ENCODE results near the gene FOCAD.

Gene FOCAD

DNA sequence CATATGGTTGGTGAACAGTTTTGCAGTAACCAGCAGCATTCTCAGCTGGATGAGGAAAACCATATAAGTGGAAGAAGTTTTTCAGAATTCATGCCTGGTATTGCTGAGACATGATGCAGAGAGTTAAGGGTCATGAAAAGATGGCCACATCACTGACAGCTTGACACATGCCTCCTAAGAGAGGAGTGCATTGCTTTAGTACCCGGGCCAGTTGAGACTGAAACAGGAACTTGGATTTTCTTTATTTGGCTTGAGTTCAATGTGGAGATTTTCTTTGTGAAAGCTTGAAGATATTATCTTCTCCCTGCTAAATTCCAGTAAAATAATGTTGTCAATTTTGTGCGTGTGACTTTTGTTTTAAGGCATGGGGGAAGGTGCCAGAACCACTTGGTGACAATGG, 311.6 kb downstream of the FOCAD start:
- peaks cover 2% of the 10 kb centered on the region for H3K9me3 Mint-ChIP-seq
- ATAC-seq, result no peak
- H3K36me3 Mint-ChIP-seq, result peaks cover 38% of the 10 kb centered on the region
- H3K4me3 Mint-ChIP-seq, result no peak overlapping the region
- H3K27ac Mint-ChIP-seq, result no peak overlapping the region
- H3K4me1 Mint-ChIP-seq, result peaks cover 25% of the 10 kb centered on the region
- H3K27me3 Mint-ChIP-seq, result no peaks in the 10 kb centered on the region

DNA sequence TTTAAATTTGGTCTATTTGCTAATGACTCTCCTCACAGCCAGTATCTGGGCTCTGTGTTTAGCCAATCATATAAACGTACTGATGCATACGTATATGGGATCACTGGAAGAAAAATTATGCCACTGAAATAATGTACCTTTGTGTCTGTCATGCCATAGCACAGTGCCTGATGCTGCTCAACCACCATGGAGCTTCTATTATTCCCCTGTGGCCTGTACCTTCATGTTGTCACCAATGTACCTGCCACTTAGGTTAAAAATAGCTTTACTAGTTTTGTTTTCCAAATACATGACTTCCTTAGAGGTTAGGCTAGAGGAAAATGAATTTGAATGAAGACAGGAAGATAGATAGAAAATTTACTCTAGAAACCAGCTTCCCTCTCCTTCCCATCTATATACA, 312.8 kb downstream of the FOCAD start:
- peaks cover 25% of the 10 kb centered on the region for H3K4me1 Mint-ChIP-seq
- peaks cover 48% of the 10 kb centered on the region for H3K36me3 Mint-ChIP-seq
- H3K27me3 Mint-ChIP-seq, result no peaks in the 10 kb centered on the region
- H3K27ac Mint-ChIP-seq, result no peak overlapping the region
- H3K9me3 Mint-ChIP-seq, result peaks cover 9% of the 10 kb centered on the region
- H3K4me3 Mint-ChIP-seq, result no peak overlapping the region
- ATAC-seq, result no peak

DNA sequence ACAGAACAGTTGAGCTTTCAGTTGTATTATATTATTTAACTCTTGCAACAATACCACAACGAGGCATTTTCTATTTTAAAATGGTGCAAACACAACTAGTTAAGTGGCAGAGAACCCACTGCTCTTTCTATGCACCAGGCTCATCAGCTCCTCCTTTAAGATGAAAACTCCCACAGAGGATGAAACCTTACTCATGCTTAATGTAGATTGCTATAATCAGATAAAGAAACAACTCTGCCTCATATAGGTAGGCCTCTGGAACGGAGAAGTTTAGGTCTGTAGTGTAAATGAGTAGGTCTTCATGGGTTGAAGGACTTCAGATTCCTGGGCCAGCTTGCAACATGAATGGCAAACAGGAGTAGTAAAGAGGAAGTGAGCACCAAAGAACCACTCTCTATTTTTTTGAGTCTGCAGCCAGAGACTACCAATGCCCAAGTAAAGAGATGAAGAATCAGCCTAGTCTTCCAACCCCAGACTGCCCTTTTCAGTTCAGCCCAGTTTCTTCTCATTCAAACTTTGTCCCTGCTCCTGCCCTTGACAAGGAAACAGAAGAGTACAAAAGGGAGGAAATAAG, 313.5 kb downstream of the FOCAD start:
- H3K9me3 Mint-ChIP-seq, result peaks cover 14% of the 10 kb centered on the region
- H3K4me3 Mint-ChIP-seq, result no peak overlapping the region
- peaks cover 48% of the 10 kb centered on the region for H3K36me3 Mint-ChIP-seq
- no peak overlapping the region for H3K27ac Mint-ChIP-seq
- no peaks in the 10 kb centered on the region for H3K27me3 Mint-ChIP-seq
- peak; percentile 64 for ATAC-seq
- H3K4me1 Mint-ChIP-seq, result peaks cover 25% of the 10 kb centered on the region

DNA sequence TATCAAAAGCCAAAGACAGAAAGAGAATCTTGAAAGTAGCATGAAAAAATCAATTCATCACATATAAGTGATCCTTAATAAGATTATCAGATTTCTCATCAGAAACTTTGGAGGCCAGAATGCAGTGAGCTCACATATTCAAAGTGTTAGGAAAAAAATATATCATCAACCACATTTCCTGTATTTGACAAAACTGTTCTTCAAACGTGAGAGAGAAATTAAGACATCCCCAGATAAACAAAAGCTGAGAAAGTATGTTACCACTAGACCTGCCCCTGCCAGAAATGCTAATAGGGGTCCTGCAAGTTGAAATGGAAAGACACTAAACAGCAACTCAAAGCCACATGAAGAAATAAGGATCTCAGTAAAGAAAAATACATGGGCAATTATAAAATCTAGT, 317.5 kb downstream of the FOCAD start:
- no peak overlapping the region for H3K4me3 Mint-ChIP-seq
- H3K27me3 Mint-ChIP-seq, result no peaks in the 10 kb centered on the region
- peaks cover 13% of the 10 kb centered on the region for H3K4me1 Mint-ChIP-seq
- no peak overlapping the region for H3K27ac Mint-ChIP-seq
- H3K9me3 Mint-ChIP-seq, result peaks cover 14% of the 10 kb centered on the region
- ATAC-seq, result no peak
- peaks cover 50% of the 10 kb centered on the region for H3K36me3 Mint-ChIP-seq

DNA sequence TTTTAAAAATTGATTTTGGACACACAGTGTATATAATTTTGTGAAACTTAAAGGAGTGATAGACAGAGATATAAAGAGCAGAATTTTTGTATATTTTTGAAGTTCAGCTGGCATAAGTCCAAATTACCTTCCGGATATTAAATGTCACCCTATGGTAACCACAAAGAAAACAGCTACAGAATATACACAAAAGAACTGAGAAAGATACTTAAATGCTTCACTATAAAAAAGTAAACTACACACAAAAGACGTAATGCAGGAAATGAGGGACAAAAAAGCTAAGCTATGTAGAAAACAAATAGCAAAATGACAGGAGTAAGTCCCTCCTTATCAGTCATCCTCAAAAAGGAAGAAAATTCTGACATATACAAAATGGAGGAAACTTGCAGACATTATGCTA, 318.0 kb downstream of the FOCAD start:
- H3K9me3 Mint-ChIP-seq, result peaks cover 14% of the 10 kb centered on the region
- no peak overlapping the region for H3K27ac Mint-ChIP-seq
- H3K27me3 Mint-ChIP-seq, result no peaks in the 10 kb centered on the region
- peaks cover 10% of the 10 kb centered on the region for H3K4me1 Mint-ChIP-seq
- peaks cover 55% of the 10 kb centered on the region for H3K36me3 Mint-ChIP-seq
- ATAC-seq, result no peak
- H3K4me3 Mint-ChIP-seq, result no peak overlapping the region

DNA sequence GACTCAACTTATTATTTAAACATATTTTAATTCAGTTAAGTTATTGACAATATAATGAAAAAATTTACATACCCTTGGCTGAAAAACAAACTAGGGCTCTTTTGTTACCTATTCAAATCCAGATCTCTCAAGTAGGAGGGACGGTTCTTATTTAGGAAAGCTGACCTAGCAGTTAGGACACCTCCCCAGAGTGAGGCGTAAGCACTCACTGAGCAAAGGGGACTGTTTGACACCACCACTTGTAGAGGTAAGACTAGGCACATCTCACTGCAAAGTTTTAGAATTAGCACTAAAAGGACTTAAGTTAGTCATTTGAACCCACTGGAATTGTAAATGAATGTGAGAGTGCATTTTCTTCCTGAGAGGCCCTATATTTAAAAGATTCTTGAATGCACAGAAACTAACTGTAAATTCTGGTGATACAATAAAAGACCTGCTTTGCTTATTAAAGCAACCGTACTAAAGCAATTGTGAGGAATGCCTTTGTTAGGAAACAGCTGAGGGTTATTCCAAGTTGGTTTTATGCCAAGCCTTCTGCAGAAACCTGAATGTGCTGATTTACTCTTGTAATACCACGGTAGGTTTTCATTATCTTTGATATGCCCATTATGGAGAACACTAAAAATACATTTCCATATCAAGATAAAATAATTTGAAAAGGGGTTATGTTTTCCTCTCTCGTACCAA, 331.2 kb downstream of the FOCAD start:
- Mint-ChIP-seq H3K27ac (no peak overlapping the region), H3K36me3 (peaks cover 16% of the 10 kb centered on the region), H3K27me3 (no peaks in the 10 kb centered on the region), H3K9me3 (no peaks in the 10 kb centered on the region), H3K4me3 (no peak overlapping the region), H3K4me1 (peaks cover 15% of the 10 kb centered on the region)
- ATAC-seq, result no peak

DNA sequence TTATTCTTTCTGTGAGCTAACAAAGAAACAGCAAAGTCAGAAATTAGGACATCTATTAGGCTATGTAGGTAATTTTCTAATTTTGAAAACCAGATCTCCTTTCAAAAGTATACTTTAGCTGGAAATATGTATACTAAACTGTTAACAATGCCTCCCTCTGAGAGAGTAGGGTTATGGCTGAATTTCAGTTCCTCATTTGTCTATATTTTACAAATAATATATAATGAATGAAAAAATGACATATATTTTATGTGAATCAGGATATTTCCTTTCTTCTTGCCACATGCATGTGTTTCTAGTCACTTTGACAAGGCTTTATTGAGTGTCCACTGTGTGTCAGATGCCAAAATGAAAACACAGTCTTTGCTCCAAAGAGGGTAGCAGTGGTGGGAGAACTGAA, 331.9 kb downstream of the FOCAD start:
- no peak for ATAC-seq
- H3K36me3 Mint-ChIP-seq, result peaks cover 18% of the 10 kb centered on the region
- H3K27me3 Mint-ChIP-seq, result no peaks in the 10 kb centered on the region
- H3K4me1 Mint-ChIP-seq, result peaks cover 15% of the 10 kb centered on the region
- H3K27ac Mint-ChIP-seq, result no peak overlapping the region
- no peaks in the 10 kb centered on the region for H3K9me3 Mint-ChIP-seq
- H3K4me3 Mint-ChIP-seq, result no peak overlapping the region

DNA sequence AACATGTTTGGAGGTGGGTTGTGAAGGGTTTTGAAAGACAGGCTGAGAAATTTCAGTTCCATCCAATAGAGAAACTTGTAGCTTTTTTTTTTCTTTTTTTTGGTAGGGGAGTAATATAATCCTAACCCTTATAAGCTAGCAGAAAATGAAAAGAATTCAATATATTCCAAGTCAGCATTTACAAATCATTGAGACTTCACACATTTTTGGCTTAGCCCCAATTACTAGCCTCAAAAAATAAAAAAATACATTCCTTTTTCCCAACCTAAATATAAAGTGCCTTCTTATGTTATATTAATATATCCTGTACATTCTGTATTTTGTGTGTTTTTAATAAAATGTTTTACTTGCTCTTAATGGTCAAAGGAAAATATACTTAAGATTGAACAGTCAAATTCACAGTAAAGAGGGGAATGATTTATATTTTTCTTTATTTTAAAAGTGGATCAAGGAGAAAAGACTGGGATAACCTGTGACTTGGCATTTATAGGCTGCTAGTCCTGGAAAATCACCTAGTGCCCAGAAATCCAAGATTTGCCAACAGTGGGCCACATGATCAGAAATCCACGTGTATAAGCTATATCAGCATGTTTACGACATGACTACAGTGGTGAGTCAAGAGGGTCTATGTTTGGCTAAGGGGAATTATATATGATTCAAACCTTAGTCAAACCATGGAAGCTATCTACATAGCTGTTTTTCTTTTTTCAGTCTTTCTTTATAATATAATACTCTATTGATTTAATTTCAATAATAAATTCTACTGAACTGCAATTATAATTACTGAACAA, 332.8 kb downstream of the FOCAD start:
- Mint-ChIP-seq H3K9me3 (no peaks in the 10 kb centered on the region), H3K27me3 (no peaks in the 10 kb centered on the region), H3K36me3 (peaks cover 22% of the 10 kb centered on the region), H3K4me3 (no peak overlapping the region), H3K27ac (no peak overlapping the region), H3K4me1 (peaks cover 15% of the 10 kb centered on the region)
- ATAC-seq, result no peak

DNA sequence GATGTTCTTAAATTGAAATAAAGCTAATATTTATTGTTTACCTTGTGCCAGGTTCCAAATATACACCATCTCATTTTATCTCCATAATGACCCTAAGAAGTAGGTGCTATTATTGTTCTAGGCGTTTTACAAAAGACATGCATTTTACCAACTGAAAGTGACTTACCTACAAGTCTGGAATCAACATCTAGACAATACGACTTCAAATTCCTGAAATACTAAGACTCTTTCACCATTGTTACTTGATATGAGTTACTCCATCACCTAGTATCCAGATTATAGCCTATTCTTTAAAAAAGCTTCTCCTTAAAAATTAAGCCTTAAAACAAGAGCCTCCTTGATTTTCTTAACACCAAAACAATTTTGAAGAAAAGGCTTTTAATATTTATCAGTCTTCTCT, 334.1 kb downstream of the FOCAD start:
- Mint-ChIP-seq H3K27ac (no peak overlapping the region), H3K4me1 (peaks cover 15% of the 10 kb centered on the region), H3K36me3 (peaks cover 22% of the 10 kb centered on the region), H3K27me3 (no peaks in the 10 kb centered on the region), H3K4me3 (no peak overlapping the region), H3K9me3 (no peaks in the 10 kb centered on the region)
- no peak for ATAC-seq

DNA sequence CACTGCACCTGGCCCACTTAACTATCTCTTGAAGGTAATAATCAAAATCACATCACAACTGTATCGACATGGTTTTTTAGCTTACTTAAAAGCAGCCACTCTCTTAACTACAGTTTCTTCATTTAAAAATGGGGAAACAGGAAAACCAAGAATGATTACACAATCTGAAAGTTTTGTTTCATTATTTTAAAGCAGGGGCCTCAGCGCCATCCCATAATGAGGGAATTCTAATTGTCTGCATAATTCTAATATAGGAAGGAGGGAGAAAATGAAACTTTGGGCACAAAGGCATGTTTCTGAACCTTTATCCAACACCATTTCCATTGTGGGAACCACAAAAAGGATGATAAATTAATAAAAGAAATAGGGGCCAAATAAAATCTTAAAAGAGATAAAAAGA, 339.8 kb downstream of the FOCAD start:
- H3K4me3 Mint-ChIP-seq, result no peak overlapping the region
- no peak overlapping the region for H3K27ac Mint-ChIP-seq
- ATAC-seq, result no peak
- no peaks in the 10 kb centered on the region for H3K9me3 Mint-ChIP-seq
- peaks cover 7% of the 10 kb centered on the region for H3K36me3 Mint-ChIP-seq
- H3K27me3 Mint-ChIP-seq, result no peaks in the 10 kb centered on the region
- peaks cover 12% of the 10 kb centered on the region for H3K4me1 Mint-ChIP-seq

DNA sequence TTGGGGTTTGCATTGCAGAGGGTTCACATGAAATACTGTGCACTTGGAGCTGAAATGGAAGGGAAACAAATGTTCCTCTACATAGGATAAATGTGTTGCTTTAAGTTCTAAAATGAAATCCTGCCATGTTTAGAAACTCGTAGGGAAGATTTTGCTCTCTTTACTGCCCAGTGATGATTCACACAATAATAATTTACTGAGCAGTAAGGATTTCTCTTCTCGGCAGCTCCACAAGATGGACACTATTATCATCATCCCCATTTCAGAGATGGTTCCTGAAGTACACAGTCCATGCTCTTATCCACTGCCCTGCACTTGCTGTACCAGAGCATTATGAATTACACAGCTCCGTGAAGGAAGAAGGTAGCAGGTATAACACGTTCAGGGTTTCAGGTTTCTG, 343.2 kb downstream of the FOCAD start:
- Mint-ChIP-seq H3K9me3 (no peaks in the 10 kb centered on the region), H3K36me3 (no peaks in the 10 kb centered on the region), H3K4me1 (peaks cover 7% of the 10 kb centered on the region), H3K4me3 (no peak overlapping the region), H3K27ac (no peak overlapping the region), H3K27me3 (no peaks in the 10 kb centered on the region)
- ATAC-seq, result no peak

DNA sequence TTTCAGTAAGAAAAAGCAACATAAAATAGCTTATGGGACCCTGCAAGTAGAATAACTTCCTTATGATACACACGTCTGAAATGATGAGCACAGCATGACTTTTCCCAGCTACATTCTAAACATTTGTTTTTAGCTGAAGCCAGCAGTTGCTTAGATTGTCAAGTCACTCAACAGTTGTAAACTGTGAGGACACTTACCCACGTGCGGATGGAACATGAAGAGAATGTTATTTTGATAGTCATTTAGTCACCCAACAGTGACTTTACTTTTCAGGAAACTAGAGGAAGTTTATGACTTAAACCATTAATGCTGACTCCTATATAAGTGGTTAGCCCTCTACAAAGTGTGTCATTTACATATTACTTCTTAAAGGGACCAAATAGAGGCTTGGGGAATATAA, 344.4 kb downstream of the FOCAD start:
- H3K27ac Mint-ChIP-seq, result no peak overlapping the region
- no peaks in the 10 kb centered on the region for H3K36me3 Mint-ChIP-seq
- H3K4me1 Mint-ChIP-seq, result peaks cover 13% of the 10 kb centered on the region
- no peak overlapping the region for H3K4me3 Mint-ChIP-seq
- no peaks in the 10 kb centered on the region for H3K27me3 Mint-ChIP-seq
- no peak for ATAC-seq
- H3K9me3 Mint-ChIP-seq, result no peaks in the 10 kb centered on the region

DNA sequence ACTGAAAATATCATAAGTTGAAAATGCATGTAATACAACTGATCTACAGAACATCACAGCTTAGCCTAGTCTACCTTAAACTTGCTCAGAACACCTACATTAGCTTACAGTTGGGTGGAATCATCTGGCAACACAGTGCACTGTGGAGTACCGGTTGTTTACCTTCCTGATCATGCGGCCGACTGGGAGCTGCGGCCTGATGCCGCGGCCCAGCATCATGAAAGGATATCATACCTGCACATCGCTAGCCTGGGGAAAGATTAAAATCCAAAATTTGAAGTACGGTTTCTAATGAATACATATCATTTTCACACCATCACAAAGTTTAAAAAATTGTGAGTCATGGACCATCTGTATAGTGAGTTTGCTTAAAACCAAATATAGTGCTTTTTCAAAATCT, 345.6 kb downstream of the FOCAD start:
- no peaks in the 10 kb centered on the region for H3K9me3 Mint-ChIP-seq
- no peak overlapping the region for H3K4me3 Mint-ChIP-seq
- H3K27ac Mint-ChIP-seq, result no peak overlapping the region
- peaks cover 7% of the 10 kb centered on the region for H3K4me1 Mint-ChIP-seq
- H3K36me3 Mint-ChIP-seq, result no peaks in the 10 kb centered on the region
- ATAC-seq, result no peak
- no peaks in the 10 kb centered on the region for H3K27me3 Mint-ChIP-seq

DNA sequence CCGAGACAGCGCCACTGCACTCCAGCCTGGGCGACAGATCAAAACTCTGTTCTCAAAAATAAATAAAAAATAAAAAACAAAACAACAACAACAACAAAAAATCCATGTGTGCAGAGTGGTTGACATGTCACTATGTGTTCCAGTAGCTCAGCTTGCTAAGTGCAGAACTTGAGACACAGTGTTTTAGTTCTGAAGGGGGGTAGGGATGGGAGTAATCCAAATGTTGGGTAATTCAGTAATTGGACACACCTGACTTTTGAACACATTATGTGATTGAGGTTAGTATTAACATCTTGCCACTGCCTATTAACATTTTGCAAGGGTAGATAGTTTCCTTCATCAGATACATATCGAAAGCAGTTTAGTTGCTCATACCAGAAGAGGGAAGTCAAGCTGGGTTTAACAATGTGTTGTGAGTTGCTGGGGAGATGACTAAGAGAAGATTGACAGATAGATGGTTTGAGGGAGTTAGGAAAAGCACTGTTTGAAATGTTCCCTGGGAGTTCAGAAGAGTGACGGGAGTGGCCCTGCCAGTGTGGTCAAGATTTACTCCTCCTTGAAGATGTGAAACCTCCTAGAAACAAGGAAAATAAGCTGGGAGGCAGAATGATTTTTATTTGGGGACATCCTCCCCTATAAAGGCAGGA, 346.5 kb downstream of the FOCAD start:
- ATAC-seq, result peak; percentile 74
- H3K4me3 Mint-ChIP-seq, result no peak overlapping the region
- peaks cover 7% of the 10 kb centered on the region for H3K4me1 Mint-ChIP-seq
- H3K27me3 Mint-ChIP-seq, result no peaks in the 10 kb centered on the region
- H3K9me3 Mint-ChIP-seq, result no peaks in the 10 kb centered on the region
- H3K27ac Mint-ChIP-seq, result no peak overlapping the region
- no peaks in the 10 kb centered on the region for H3K36me3 Mint-ChIP-seq

DNA sequence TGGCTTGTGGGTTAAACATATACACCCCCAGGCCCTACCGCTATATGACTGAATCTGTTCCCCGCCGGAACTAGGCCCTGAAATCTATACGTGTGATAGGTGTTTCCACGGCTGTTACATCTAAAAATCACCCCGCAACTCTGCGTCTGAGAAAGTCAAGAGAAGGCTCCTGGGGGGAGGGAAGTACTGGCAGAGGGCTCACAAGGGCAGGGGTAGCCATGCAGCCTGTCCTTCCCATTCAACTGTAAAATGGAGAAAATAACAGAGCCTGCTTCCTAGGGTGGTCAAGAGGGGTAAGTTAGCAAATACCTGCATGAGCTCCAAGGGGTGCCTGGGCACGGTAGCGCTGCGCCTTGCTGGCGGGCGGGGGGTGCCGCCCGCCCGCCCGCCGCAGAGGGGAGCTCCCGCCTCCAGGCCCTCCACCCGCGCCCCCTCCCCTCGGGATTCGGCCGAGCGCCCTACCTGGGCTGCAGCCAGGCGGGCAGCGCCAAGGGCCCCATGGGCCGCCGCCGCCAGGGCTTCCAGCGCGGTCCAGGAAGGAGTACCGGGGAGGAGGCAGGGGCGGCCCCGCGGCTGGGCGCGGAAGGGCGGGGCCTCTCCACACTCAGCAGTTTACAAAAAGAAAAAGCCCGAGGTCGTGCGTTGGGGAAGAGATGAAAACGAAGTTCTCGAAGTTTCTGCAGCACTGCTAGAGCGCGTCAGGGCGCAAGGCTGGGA, 347.2 kb downstream of the FOCAD start, which contains the start of gene HACD4:
Gene HACD4 (minus strand): TSS at position 550 of the 717 bp plus-strand sequence. CDS start 50 bp downstream, at position 500.
- peak; percentile 86 for ATAC-seq
- H3K27ac Mint-ChIP-seq, result no peak within 1 kb of the TSS

More for the DNA sequence above, 347.2 kb downstream of the FOCAD start, which contains the start of gene HACD4:
- peak within 1 kb of the TSS; percentile 51 for H3K4me3 Mint-ChIP-seq
- H3K36me3 Mint-ChIP-seq, result no peaks in the 10 kb centered on the region
- no peaks in the 10 kb centered on the region for H3K9me3 Mint-ChIP-seq
- no peaks in the 10 kb centered on the region for H3K27me3 Mint-ChIP-seq
- H3K4me1 Mint-ChIP-seq, result peaks cover 7% of the 10 kb centered on the region
